NT2/D1 (cell line): ENCODE data around the gene FANCG.

Source experiments
- YY1 ChIP-seq: IDR thresholded peaks from 2 replicates; pipeline ENCODE4 v1.6.1; 2011; ENCODE audit not compliant: insufficient read length, insufficient read depth
- ZNF274 ChIP-seq: IDR thresholded peaks from 2 replicates; pipeline ENCODE4 v1.6.1; 2011; ENCODE audit warnings: mild to moderate bottlenecking, low read depth, low read length

GRCh38 chr9:35106343-35106730, 26.6 kb upstream of the FANCG start:
- TF ChIP-seq YY1 (no peak), ZNF274 (no peak)
